Smooth muscle cell of the brain vasculature (primary cell): ENCODE measurements around the gene ROBO1.

Source experiments
- DNase-seq: peaks from one replicate; pipeline ENCODE4 v3.0.0-alpha.2; 2012; ENCODE audit warnings: low read depth, low spot score

The ROBO1 gene

GRCh38 chr3:78985981-78986380, 781.8 kb downstream of the ROBO1 start:
- DNase-seq, result no peak

- no peak for DNase-seq
Observed at GRCh38 chr3:78979028-78979427, 788.8 kb downstream of the ROBO1 start.

GRCh38 chr3:78978037-78978436, 789.8 kb downstream of the ROBO1 start:
- no peak for DNase-seq

GRCh38 chr3:78977073-78977472, 790.7 kb downstream of the ROBO1 start:
- no peak for DNase-seq

DNA sequence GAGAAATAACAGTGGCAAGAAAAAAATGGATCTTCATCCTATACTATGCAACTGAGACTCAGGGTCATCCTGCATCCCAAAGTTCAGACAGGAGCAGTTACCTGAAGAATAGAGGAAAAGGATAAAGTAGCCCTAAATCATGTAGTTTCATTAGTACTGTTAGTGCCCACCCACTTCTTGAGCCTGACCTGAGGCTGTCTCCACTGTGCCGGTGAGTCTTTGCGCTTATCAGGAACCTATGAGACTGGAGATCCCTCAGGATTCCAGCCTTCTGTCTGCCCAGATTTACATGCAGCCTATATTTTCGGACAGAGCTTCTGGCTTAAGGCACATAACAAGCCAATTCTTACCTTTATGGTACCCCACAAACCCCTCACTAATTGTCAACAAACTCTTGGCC, 791.6 kb downstream of the ROBO1 start:
- DNase-seq, result no peak

DNA sequence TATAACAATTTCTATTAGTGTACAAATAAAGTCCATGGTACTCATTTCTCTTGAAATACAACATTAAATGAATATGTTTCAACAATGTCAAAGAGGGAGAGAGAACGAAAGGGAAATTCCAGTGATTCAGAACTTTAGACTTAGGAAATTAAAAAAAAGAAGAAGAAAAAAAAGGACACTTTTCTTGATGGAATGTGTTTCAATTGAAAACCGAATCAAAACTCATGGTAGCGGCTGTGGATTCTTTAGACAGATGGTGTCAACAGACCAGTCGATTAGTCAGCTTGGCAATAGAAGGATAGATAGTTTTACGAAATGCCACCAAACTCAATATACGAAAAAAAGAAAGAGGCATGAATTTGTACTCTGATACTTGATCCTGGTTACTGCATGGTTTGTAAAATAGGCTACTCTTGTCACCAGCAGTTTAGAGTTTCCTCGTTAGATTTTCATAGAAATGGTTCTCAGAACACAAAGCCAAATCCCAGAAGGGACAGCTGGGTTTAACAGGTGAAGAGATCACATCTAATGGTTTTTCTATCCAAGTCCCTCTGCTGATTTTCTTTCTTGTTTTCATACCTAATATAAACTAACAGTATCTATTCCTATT, 793.5 kb downstream of the ROBO1 start:
- DNase-seq, result no peak

DNA sequence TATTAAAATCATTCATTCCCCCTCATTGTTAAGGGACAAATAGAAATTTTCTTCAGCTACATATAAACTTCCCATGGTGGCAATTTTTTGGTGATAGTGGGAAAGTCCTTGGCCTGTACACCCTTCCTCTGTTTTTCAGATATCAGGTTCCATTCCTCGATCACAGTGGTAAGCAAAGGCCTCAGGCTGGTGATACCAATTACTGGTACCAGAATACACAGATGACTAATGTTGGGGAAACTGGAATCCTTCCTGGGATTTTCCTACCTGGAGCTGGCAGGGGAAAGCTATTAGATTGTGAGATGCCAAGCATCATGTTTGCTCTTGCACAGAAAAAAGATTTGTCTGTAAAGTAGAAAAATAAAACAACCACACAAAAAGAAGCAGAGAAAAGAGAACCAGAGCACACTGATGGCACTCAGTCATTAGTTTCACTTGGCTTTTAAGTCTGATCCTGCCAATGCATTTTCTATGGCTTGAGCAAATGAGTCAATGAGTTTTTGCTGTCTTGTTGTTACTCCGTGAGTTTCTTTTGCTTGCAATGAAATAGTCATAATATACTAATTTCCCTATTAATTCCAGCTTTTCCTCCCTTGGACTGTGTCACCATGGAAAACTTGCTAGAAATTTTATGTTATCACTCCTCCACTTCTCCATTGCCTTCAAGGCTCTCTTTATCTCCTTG, 795.0 kb downstream of the ROBO1 start:
- DNase-seq, result no peak

DNA sequence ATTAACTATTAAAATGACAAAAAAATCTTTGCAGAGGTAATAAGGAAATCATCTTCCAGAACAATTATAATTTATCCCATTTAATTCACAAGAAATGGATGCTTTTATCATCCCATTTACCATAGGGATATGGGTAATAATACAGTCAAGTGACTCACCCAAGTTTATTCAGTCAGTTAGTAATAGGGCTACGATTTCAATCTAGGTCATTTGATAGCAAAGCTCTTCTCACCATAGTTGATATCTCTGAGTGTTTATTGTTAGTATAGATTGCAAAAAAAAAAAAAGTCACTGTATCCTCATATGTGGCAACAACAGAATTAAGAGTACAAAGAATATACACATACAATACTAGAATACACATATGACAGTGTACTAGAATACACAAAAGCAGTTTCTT, 797.1 kb downstream of the ROBO1 start:
- DNase-seq, result no peak

GRCh38 chr3:78969483-78969882, 798.3 kb downstream of the ROBO1 start:
- no peak for DNase-seq

GRCh38 chr3:78967061-78967460, 800.7 kb downstream of the ROBO1 start:
- DNase-seq, result no peak

- DNase-seq, result no peak
Observed at GRCh38 chr3:78963771-78964170, 804.0 kb downstream of the ROBO1 start.

GRCh38 chr3:78957456-78957855, 810.3 kb downstream of the ROBO1 start:
- no peak for DNase-seq

DNA sequence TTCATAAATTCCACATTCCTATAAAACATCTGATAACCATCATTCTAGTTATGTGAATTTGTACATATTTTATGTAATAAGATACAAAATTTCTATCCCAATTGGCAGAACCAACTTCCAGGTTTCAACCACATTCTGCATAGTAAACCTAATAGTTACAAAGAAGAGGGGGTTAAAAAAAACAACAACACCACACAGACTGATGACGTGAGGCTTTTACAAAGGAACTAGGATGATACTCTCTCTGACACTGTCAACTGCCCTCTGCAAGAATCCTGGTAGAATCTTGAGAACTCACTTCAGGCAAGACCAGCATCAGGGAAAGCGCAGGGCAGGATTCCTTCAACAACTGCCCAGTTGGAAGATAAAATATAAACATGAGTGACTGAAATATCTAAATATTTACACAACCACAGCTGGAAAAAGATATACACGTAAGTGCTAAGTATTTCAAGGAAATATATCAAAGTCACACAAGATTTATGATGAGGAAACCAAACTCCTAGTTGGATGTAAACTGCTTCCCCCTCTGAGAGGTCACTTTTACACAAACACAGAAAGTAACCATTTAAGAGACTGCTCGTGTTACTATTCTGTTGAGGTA, 816.4 kb downstream of the ROBO1 start:
- DNase-seq, result peak; percentile 83

DNA sequence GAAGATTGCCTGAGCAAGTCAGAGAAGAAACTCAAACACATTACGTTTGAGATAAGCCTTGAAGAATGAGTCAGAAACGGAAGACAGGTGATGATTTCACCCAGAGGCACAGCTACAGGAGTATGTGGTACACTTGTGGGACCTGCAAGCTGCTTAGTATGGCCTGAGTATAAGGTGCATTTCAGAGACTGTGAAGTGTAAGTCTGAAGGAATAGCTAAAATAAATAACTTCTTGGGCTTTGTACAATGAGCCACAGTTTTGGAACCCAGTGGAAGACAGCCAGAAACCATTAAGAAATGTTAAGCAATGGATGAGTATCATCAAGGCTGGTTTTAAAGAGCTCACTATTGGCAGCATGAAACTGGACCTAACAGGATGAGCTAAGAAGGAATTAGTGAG, 826.2 kb downstream of the ROBO1 start:
- no peak for DNase-seq

- DNase-seq, result no peak
Observed at GRCh38 chr3:78940626-78941025, 827.2 kb downstream of the ROBO1 start.

DNA sequence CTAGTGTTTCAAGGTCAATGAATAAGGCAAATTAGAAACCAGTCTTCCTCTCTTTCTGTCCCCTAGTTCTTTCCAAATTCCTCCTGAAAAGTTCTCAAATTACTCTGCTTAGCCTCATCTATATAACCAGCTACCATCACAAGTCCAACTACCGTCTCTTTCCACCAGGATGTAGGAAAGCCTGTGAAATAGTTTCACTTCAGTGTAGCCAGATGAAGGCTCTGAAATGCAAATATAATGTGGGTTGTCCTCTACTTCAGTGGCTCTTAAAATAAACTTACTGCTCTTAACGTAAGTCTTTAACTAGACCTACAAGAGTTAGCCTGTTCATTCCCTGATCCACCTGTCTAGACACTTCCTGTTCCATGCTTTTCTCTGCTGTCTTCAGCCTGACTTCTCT, 827.7 kb downstream of the ROBO1 start:
- DNase-seq, result no peak

DNA sequence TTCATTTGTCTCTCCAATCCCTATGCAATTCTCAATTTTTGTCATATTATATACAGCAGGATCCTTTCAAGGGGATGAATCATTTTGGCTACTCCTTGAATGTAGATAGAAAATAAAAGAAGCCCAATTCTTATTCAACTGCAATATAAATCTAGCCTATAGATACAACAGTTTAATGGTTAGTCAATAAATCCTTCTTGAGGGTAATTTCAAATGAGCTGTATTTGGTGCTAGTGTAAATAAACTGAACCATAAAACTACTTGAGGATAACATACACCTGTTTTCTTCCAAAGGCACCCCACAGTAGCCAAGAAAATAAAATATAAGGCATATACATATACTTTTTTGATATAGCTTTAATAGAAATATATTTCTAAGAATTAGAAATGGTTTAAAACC, 830.3 kb downstream of the ROBO1 start:
- DNase-seq, result no peak

DNA sequence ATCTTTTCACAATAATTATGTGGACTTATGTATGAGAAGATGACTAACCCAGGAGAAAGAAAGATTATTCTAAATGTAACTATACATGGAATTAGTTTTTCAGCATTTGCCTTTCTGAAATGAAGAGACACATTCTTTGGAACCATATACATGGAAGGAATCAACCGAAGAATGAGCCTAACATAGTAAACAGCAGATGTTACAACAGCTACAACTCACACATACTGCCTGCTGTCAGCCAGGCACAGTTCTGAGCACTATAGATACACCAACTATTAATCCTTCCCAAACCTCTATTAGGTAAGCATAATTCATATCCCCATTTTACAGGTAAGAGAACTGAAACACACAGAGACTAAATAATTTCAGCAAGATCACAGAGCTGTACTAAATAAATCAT, 840.0 kb downstream of the ROBO1 start:
- no peak for DNase-seq

DNA sequence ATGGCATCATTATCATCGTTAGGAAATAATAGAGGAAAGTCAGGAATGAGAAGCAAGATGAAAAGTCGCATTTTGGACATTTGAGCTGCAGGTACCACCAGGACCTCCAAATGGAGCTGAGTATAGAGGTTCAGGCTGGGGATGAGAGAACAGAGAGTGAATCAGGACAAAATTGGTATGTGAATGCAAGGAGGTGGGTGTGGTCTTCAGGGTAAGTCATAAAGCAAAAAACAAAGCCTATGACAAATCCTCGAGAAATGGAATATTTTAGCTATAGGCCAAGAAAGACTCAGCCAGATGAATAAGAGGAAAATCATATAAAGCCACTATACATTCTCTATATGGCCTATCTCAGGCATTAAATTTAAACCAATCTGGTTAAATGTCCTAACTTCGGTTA, 841.3 kb downstream of the ROBO1 start:
- no peak for DNase-seq

DNA sequence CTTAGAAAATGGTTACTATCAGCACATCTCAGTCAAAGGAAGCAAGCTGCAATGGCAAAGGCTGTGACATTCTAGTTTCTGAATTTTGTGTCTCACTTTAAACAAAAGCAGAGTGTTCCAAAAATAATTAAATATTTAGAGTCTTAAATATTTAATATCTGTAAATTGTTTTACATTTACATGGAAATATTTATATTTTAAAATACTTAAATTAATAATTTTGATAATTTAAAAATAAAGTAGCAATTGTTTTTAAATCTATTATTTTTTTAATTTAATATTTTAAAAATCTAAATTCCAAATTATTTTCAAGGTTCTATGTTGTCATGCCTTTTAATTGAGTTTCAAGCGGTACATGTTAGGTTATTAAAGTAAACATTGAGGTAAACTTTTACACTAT, 843.1 kb downstream of the ROBO1 start:
- no peak for DNase-seq

DNA sequence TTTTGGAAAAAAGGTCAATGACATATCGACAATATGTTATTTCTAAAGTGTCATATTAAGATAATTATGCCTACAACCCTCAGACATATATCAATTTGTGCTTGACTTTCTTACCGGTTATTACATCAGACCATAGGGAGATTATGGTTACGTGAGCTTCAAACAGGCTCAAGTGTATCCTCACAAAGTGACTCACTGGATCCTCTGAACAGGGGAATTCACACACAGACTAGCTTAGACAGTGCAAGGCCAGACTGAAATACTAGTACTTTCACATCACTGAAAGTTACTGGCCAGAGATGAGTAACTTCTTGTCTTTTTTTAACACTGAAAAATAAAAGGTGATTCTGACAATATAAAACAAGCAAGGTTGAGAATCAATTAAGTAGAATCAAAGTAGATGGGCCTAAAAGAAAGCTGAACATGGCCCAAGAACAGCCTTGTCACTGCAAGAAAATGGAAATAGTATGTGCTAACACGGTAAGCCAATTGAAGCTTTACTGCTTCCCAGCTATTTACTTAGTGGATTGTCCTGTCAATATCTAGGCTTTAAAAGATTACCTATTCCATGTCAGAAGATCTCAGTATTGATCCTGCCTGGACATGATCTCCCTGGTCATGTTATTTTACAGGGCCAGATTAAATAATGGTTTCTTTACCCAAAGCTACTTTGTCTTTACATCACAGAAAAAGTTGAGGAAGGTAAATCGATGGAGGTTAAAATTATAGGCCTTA, 848.6 kb downstream of the ROBO1 start:
- peak; percentile 18 for DNase-seq

DNA sequence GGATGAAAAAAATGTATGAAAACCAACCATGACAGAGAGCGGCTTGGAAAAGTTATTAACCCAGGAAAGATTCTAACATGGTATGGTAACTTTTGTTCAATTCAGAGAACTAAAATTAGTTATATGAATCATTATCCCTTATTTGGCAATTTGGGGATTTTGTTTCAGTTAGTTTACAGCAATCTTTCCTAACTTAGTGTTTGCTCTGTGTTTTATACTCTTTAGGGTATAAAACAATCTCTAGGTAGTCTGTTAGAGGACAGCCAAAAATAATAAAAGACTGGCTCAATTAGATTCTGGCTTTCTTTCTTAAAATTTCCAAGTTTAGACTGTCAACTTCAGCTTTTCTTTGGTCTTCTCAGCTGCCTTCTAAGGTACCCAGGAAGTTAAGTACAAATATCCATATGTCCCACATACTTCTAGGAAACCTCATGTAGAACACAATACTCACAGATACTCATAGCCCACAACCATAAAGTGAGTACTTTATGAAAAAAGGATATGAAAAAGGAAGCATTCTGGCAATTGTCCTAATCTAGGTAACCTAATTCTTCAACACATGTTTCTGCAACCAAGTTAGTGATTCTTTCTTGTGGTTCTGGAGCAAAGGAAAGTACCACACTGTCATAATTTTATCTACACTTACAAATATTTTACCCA, 849.3 kb downstream of the ROBO1 start:
- DNase-seq, result no peak
